Heart left ventricle (tissue), 16 donors: Measurements from ENCODE around the gene PODXL2. TPM values are rescaled to one million over a fixed set of nuclear protein-coding genes. Genes with fewer than 3 reads are reported as not detected.
"Not testable (repeated sequence)": the region's sequence is repeated elsewhere in the genome, so short reads cannot be mapped to it uniquely, and the experiment has no call there.

Experiments used
- ATAC-seq, 4 donors: fragments of 200-7000 bp; cut with Tn5 transposase; one replicate each; pipeline ENCODE4 v1.9.1; 2020 to 2022; ENCODE audit warnings: moderate library complexity in 4 of 4, mild to moderate bottlenecking in 3 of 4, moderate number of reproducible peaks in 1 of 4
- DNase-seq, 5 donors: peaks; one replicate each; pipeline ENCODE4 v3.0.0-alpha.2; 2020
- H3K27ac ChIP-seq, 12 donors: fragments of 200-600 bp; sonication (generic) in 4 of 12; one replicate each; pipeline versions ENCODE4 v1.5.0 to v1.8.0; 2016 to 2022; ENCODE audit warnings: mild to moderate bottlenecking in 2 of 12
- H3K27me3 ChIP-seq, 9 donors: fragments of 200-600 bp; sonication (generic) in 2 of 9; one replicate each; pipeline versions ENCODE4 v1.5.1 to v1.8.0; 2016 to 2022; ENCODE audit warnings: mild to moderate bottlenecking in 3 of 9
- H3K36me3 ChIP-seq, 9 donors: fragments of 200-600 bp; sonication (generic) in 2 of 9; one replicate each; pipeline versions ENCODE4 v1.5.0 to v1.8.0; 2018 to 2022; ENCODE audit warnings: mild to moderate bottlenecking in 2 of 9
- H3K4me1 ChIP-seq, 12 donors: fragments of 200-600 bp; sonication (generic) in 4 of 12; one replicate each; pipeline versions ENCODE4 v1.5.0 to v1.8.0; 2016 to 2022; ENCODE audit warnings: mild to moderate bottlenecking in 3 of 12
- H3K4me3 ChIP-seq, 12 donors: fragments of 200-600 bp; sonication (generic) in 4 of 12; one replicate each; pipeline versions ENCODE4 v1.5.0 to v1.8.0; 2017 to 2022; ENCODE audit warnings: mild to moderate bottlenecking in 9 of 12, moderate library complexity in 4 of 12
- H3K9me3 ChIP-seq, 12 donors: fragments of 200-600 bp; sonication (generic) in 4 of 12; one replicate each; pipeline versions ENCODE4 v1.5.0 to v1.8.0; 2016 to 2022; ENCODE audit warnings: mild to moderate bottlenecking in 1 of 12
- POLR2A ChIP-seq, 2 donors: fragments of 450-650 bp; IDR thresholded peaks; one replicate each; pipeline ENCODE4 v1.6.1; 2017; ENCODE audit warnings: antibody characterized with exemption in 2 of 2, mild to moderate bottlenecking in 2 of 2, moderate library complexity in 2 of 2
- WGBS, 4 donors: extraction: QIAGEN DNeasy Blood & Tissue Kit in 2 of 4; methylation state at CpG; one replicate each; pipeline versions ENCODE4 v1.1.5 to v1.1.7; 2013 to 2018; 5-methylcytosine and 5-hydroxymethylcytosine counted together
- intact Hi-C, 10 donors: fragments of 100-400 bp; cut with DNase I; formaldehyde crosslinking; loops; one replicate each; pipeline versions ENCODE4 v1.11.1 to v1.14.2; 2022
- polyA plus RNA-seq, 2 donors: library from polyadenylated mRNA; stranded (reverse); fragments of 200-250 nt; gene quantifications; one replicate each; pipeline ENCODE4 v1.2.3, GENCODE V29; 2013
- total RNA-seq, 9 donors: library from RNA; depleted of rRNA in 2 of 9; stranded (reverse); fragments of >200 nt in 2 of 9; fragmentation: NEBNext Ultra II Directional in 3 of 9; extraction: Animal tissue kit (Norgen Biotek cat#: 25700) in 3 of 9; gene quantifications; one replicate each; pipeline versions ENCODE4 v1.1.0 to v1.2.4, GENCODE V29; 2016 to 2023
- TF ChIP-seq, protein P1 (sequence below), 12 donors: fragments of 200-600 bp; sonication (generic) in 4 of 12; IDR thresholded peaks; one replicate each; pipeline versions ENCODE4 v1.5.0 to v1.8.0; 2018 to 2022; ENCODE audit warnings: antibody characterized with exemption in 12 of 12, mild to moderate bottlenecking in 5 of 12
- donor health status: ischemic (EF 13 %, LVEDD 7.1; RV severe dilation, severe dysfunction).
- donor health status: healthy with polysubstance abuse.
- donor health status: DM: no; HTN: yes; CAD: no.
- donor health status: DM: no; HTN: no; CAD: no.
- donor health status: ischemic (EF 25% LVEDD 6.9; RV normal size, moderate dysfunction).
- donor health status: ischemic (EF 25% LVEDD 5.7; RV mildly dilated, moderate dysfunction).
- donor health status: healthy.
- donor health status: DM: yes; HTN: yes; CAD: no.
- donor health status: ischemic (EF 35%, LVEDD 5.7; RV mildly dilated, moderate dysfunction).
- donor health status: nonischemic (EF 11% LVEDD 7.7; RV severe dilation, severe dysfunction).
- donor health status: DM: yes; HTN: yes; CAD: no.
- donor health status: PGD.
- donor health status: ischemic (EF 29% LVEDD 5.4; RV normal size, mild dysfunction).
- donor health status: nonischemic (EF 23%, LVEDD 6.1; RV moderate dilation, normal function).

The PODXL2 gene
- total and polyA plus RNA-seq, 11 donors = 0.72 to 4.1 (median 2.1) TPM

DNA sequence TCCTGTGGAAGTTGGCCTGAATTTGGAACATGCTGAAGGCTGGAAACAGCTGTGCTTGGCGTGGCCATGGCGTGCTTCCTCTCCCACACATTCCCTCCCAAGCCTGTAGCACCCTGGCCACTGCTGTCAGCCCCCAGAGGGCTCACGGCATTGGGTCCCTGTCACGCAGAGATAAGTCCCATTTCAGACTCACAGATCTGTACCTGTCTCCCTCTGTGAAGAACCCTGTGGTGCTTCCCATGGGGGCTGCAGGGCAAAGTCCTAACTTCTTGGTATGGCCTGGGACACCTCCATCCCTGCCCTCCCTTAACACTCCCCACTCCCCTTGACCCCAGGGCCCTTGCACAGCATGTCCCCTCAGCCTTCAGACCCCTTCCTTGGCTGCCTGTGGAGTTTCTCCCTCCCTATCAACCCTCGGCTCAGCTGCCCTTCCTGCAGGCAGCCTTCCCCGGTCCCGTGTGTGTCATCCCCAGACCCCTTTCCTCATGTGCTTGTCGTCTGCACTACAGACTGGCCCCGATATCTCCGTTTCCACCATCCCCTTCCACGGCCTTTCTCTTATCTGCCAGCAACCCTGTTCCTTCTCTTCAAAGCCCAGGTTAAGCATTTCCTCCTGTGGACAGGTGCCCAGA, 72.4 kb downstream of the PODXL2 start:
- intact Hi-C loops = loop anchor here in 4 of 10 donors (2.0 to 5.0 kb wide), 4 partner anchors 13 to 46 kb away; no protein-coding TSS in a partner anchor
- peak overlapping the region; percentile 76 to 98 (median 93) for H3K27ac ChIP-seq
- H3K27me3 ChIP-seq = no peaks in the 10 kb centered on the region
- peaks cover 0 to 20% (median 11%) of the 10 kb centered on the region in 9 donors for H3K36me3 ChIP-seq
- WGBS, 4 donors = 48 to 65% (median 52%) methylated on average over 11 of the region's 11 CpGs
- DNase-seq (peak; percentile 70 to 76 (median 72)), ATAC-seq (peak in 2 of 4 donors; percentile 6 to 56)
- H3K9me3 ChIP-seq = peaks cover 0 to 6% (median 0%) of the 10 kb centered on the region in 12 donors
- H3K4me1 ChIP-seq = peaks cover 17 to 86% (median 69%) of the 10 kb centered on the region in 12 donors
- H3K4me3 ChIP-seq = no peak overlapping the region
- TF ChIP-seq, protein P1, sequence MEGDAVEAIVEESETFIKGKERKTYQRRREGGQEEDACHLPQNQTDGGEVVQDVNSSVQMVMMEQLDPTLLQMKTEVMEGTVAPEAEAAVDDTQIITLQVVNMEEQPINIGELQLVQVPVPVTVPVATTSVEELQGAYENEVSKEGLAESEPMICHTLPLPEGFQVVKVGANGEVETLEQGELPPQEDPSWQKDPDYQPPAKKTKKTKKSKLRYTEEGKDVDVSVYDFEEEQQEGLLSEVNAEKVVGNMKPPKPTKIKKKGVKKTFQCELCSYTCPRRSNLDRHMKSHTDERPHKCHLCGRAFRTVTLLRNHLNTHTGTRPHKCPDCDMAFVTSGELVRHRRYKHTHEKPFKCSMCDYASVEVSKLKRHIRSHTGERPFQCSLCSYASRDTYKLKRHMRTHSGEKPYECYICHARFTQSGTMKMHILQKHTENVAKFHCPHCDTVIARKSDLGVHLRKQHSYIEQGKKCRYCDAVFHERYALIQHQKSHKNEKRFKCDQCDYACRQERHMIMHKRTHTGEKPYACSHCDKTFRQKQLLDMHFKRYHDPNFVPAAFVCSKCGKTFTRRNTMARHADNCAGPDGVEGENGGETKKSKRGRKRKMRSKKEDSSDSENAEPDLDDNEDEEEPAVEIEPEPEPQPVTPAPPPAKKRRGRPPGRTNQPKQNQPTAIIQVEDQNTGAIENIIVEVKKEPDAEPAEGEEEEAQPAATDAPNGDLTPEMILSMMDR (IDR thresholded peaks at IDR 0.05) = no peak
- no peak for TF ChIP-seq POLR2A (IDR thresholded peaks at IDR 0.05)

DNA sequence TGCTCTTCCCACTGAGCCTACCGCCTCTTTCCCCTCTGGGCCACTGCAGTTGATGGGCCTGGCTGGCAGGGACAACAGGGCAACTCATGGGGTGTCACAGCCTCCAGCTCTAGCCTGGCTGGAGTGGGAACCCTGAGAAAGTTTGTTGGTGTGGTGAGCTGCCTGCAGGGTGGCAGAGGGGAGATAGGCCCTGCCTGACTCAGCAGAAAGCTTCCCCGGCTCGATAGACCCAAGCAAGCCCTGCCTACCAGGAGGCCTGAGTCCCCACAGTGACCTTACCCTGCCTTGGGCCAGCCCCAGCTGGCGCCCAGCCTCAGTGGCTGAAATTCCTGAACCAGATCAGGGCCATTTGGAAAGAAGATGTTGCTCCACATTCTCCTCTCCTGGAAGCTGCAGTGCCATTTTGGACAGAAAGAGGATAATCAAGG, 73.2 kb downstream of the PODXL2 start:
- ATAC-seq = peak in 1 of 4 donors; percentile 3
- peak in 3 of 5 donors; percentile 52 to 64 (median 62) for DNase-seq
- no peaks in the 10 kb centered on the region for H3K27me3 ChIP-seq
- peak overlapping the region; percentile 76 to 98 (median 93) for H3K27ac ChIP-seq
- TF ChIP-seq POLR2A (IDR thresholded peaks at IDR 0.05) = no peak
- H3K4me1 ChIP-seq = peaks cover 13 to 84% (median 67%) of the 10 kb centered on the region in 12 donors
- no peak overlapping the region for H3K4me3 ChIP-seq
- peaks cover 0 to 26% (median 13%) of the 10 kb centered on the region in 9 donors for H3K36me3 ChIP-seq
- peaks cover 0 to 6% (median 0%) of the 10 kb centered on the region in 12 donors for H3K9me3 ChIP-seq
- WGBS, 4 donors = 43 to 59% (median 54%) methylated on average over 3 to 4 of the region's 4 CpGs
- intact Hi-C loops = loop anchor here in 1 of 10 donors (5.0 kb wide), 1 partner anchor 45 kb away; no protein-coding TSS in a partner anchor

DNA sequence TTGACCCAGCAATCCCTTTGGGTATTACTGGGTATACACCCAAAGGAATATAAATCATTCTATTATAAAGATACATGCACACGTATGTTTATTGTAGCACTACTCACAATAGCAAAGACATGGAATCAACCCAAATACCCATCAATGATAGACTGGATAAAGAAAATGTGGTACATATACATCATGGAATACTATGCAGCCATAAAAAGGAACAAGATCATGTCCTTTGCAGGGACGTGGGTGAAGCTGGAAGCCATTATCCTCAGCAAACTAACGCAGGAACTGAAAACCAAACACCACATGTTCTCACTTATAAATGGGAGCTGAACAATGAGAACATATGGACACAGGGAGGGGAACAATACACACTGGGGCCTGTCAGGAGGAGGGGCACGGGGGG, 75.9 kb downstream of the PODXL2 start:
- H3K9me3 ChIP-seq, H3K4me3 ChIP-seq, DNase-seq, H3K27me3 ChIP-seq, ATAC-seq: not testable (repeated sequence)
- Histone ChIP-seq H3K36me3 (peaks cover 0 to 46% (median 13%) of the 10 kb centered on the region in 9 donors), H3K4me1 (peaks cover 16 to 84% (median 64%) of the 10 kb centered on the region in 12 donors), H3K27ac (peak overlapping the region in 6 of 12 donors; percentile 4 to 98 (median 87))
- WGBS, 4 donors = 89 to 96% (median 95%) methylated on average over 4 of the region's 4 CpGs
- intact Hi-C loops = loop anchor here in 1 of 10 donors (5.0 kb wide), 1 partner anchor 42 kb away; no protein-coding TSS in a partner anchor

DNA sequence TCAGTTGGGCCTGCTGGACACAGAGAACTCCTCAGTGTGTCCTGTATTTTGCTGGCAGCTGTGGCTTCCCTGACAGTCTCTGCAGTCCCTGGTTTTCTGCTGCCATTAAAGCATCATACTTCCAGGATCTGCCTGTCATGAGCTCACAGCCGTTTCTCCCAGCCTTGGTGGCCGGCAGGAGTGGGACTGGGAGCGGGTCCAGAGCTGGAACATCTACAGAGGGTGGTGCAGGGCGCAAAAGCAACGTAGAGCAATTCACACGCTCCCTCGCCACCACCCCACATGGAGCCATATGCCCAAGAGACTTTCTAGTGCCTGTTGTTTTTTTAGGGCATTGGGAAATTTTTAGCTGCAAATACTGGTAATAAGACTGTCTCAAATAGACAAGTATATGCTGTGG, 77.3 kb downstream of the PODXL2 start:
- peak; percentile 55 to 82 (median 63) for DNase-seq
- H3K36me3 ChIP-seq = peaks cover 0 to 47% (median 18%) of the 10 kb centered on the region in 9 donors
- intact Hi-C loops = no loop called here

More for the DNA sequence above, 77.3 kb downstream of the PODXL2 start:
- TF ChIP-seq, protein P1 (IDR thresholded peaks at IDR 0.05) = no peak
- TF ChIP-seq POLR2A (IDR thresholded peaks at IDR 0.05) = no peak
- Histone ChIP-seq H3K27ac (peak overlapping the region; percentile 13 to 95 (median 79)), H3K4me1 (peaks cover 10 to 84% (median 62%) of the 10 kb centered on the region in 12 donors), H3K27me3 (no peaks in the 10 kb centered on the region), H3K9me3 (peaks cover 0 to 6% (median 0%) of the 10 kb centered on the region in 12 donors), H3K4me3 (no peak overlapping the region)
- 50 to 73% (median 64%) methylated on average over 7 of the region's 7 CpGs for WGBS, 4 donors
- ATAC-seq = peak in 3 of 4 donors; percentile 16 to 54 (median 28)
